ENCODE measurements around the gene PRSS38.

The PRSS38 gene

DNA sequence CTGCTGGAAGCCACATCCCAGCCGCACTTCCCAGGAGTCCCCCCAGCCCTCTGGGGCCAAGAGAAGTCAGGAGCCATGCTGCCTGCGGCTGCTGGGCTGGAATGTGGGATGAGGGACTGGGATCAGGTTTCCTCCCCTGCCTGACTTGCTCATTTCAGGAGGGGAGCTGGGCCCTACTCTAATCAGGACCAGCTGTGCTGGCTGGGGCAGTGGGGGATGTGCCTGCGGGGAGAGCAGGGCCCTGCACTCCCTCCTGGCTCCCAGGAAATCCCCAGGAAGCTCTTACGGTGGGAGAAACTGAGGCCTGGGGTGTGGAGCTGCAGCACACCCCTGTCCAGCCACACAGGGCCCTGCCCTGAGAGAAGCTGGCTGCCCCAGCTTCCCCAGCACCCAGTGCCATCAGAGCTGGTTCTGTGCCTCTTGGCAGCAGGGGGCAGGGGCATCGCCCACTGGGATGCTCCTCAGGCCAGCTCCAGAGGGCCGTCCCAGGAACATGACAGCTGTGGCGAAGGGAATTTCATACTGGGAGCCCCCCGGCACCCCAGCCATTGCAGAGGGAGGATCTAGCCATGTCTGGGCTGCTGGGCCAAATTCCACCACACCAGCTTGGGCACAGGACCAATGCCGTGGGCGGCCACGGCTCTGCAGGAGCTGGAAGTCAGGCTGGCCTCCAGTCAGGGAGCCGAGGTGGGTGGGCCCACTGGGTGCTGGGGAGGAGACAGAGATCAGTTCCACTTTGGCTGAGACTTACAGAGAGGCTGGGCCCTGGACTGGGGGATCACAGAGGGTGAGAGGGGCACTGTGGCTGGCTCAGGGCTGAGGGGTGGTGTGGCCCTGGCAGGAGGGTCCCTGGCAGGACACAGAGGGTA, 21.3 kb upstream of the PRSS38 start:
- no peak for DNase-seq

DNA sequence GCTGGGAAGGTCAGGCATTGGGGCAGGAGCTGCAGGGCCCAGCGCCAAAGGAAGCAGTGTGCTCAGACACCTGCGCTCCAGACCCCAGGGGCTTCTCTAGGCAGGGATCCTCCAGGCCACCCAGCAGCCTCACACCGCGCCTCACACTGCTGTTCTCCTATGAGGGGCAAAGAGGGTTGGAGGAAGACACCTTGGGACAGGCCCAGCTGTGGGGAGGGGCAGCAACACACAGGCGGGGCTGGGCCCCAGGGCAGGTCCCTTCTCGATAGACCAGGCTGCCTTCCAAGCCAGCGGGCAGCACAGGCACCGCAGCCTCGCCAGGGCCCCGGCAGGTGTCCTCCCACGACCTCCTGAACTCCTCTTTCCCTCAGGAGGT, 20.7 kb upstream of the PRSS38 start:
- no peak for DNase-seq

DNA sequence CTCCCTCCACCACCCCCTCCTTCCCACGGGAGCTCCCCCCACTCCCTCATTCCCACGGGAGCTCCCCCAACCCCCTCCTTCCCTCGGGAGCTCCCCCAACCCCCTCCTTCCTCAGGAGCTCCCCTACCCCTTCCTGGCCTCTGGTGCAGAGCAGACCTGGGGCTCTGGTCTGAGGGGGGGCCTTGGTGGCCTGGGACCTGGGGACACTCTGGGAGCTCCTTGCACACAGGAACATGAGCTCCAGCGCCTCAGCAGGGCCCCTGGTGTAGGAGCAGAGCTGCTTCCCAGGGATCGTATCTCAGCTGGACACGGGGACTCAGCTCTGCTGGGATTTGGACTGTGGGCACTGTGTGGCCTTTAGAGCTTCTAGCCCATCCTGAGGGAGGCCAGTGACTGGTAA, 19.7 kb upstream of the PRSS38 start:
- DNase-seq, result no peak

DNA sequence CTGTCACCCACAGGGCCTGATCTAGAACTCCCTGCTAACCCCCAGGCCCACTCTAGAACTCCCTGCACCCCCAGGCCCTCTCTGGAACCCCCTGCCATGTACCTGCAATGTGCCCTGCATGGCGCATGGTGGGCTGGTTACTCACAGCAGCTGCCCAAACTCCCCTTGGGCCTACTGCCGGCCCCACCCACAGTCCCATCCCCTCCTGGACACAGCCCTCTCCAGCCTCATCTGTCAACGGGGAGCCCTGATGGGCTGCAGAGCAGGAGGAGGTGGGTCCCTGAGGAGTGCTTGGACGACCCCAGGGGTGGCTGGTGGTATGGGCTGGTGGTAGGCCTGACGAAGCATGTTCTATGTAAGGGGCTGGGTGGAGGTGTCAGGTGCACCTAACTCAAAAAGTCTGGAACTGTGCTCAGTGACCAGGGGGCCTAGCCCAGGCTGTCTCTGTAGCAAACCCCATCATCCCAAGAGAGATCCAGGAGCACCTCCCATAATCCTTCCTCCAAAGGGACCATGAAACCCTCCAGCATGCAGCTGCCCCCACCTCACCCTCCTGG, 19.0 kb upstream of the PRSS38 start:
- no peak for DNase-seq

DNA sequence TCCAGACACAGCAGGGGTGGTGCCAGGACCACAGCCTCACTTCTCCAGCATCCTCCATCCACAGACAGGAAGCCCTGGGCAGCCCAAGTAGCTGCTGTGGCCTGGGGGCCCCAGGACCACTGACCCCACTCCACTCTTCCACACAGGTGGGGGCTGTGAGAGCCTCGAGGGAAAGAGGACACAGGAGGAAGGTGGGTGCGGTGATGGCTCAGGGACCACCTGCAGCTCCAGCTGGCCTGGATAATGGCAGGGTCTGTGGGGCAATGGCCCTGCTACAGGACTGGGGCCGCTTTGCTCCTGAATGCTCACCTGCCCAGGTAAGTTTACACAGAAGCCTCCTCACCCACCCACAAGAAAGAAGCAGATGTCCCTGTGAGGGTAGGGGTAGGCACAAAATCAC, 18.3 kb upstream of the PRSS38 start:
- no peak for DNase-seq

DNA sequence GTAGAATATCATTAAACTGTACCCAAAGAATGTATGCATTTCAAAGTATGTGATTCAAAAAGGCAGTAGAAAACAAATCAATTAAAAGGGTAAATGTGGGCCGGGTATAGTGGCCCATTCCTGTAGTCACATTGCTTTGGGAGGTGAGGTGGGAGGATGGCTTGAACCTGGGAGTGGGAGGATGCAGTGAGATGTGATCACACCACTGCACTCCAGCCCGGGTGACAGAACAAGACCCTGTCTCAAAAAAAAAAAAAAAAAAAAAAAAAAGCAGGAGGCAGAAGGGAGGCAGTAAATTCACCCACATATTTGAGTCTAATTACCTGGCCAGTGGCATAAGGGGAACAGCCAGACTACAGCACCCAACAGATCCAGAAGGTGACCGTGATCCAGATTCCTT, 17.9 kb upstream of the PRSS38 start:
- DNase-seq, result no peak

DNA sequence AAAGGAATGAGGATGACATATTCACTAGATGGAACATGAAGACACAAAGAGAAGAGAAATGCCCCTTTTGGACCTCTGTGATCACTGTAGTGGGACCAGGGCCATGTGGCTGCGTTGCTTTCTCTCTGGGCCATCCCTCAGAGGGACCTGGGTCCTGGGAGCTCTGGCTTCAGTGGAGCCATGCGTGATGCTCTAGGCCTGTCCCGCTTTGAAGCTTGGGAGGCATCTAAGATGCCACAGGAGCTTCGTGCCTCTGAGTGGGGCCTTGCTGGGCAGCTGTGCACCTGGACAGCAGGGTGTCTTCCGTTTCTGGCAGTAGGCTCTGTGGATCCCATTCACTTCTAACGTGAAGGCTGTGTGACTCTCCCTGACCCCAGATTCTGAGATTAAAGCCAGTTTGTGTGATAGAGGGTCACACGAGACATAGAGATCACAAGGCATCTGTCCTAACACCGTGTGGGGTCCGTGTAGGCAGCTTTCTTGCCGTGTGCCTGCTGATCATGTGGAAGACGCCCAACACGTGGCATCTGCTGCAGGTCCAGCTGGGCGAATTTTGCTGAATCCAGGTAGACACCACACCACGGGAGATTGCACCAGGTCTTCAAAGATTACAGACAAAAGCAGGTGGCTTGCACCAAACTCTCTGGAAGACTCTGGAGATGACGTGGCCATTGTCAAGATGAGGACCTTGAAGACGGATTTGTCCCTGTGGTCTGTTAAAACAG, 17.2 kb upstream of the PRSS38 start:
- no peak for DNase-seq

DNA sequence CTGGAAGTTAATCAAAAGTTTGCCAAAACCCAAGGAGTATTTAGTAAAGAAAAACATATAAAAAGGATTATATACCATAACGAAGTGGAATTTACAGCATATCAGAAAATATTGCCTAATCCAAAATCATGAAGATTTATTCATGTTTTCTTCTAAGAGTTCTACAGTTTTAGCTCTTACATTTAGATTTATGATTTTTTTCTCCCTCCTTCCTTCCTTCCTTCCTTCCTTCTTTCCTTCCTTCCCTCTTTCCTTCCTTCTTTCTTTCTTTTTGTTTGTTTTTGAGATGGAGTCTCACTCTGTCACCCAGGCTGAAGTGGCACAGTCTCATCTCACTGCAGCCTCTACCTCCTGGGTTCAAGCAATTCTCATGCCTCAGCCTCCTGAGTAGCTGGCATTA, 15.7 kb upstream of the PRSS38 start:
- no peak for DNase-seq

DNA sequence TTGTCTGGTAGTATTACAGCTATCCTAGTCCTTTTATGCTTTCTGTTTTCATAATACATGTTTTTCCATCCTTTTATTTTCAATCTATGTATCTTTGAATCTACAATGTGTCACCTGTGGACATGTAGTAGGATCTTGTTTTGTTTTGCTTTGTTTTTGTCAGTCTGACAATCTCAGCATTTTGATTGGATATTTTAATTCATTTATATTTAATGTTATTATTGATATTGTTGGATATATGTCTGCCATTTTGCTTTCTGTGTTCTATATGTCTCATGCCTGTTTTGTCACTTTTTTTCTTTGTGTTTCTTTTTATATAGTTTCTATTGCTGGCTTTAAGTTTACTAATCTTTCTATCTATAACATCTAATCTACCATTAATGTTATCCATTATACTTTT, 11.5 kb upstream of the PRSS38 start:
- no peak for DNase-seq

DNA sequence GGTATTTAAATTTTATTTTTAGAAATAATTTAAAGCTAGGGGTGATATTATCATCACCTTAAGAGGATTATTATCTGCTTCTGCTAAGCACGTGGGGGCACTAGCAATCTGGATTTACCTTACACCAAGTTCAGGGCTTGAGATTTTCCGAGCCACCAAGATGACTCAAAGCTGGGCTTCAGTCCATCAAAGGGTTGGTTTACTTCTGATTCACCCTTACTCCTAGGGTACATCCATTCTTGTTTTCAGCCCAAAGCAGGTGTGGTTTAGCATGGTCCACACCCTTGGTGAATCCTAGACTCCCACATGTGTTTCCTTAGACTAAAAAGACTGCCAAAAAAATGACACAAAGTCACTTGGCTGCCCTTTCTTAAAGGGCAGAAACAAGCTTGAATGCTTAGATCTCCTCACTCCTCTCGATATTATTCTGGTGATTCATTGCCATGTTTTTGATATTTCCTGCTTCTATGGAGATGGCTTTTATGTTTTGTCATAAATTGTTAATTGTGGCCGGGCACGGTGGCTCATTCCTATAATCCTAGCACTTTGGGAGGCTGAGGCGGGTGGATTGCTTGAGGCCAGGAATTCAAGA, 9.8 kb upstream of the PRSS38 start:
- no peak for DNase-seq

DNA sequence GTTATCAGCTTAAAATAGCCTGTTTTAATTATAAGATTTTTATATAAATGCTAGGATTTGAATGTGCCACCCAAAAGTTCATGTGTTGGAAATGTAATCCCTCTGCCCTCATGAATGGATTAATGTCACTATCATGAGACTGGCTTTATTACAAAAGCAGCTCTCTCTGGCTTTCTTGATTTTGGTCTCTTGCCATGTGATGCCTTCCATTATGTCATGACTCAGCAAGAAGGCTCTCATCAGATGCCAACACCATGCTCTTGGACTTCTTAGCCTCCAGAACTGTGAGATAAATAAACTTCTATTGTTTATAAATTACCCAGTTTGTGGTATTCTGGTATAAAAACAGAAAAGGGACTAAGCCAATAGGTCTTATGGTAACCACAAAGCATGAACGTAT, 6.9 kb upstream of the PRSS38 start:
- no peak for DNase-seq

DNA sequence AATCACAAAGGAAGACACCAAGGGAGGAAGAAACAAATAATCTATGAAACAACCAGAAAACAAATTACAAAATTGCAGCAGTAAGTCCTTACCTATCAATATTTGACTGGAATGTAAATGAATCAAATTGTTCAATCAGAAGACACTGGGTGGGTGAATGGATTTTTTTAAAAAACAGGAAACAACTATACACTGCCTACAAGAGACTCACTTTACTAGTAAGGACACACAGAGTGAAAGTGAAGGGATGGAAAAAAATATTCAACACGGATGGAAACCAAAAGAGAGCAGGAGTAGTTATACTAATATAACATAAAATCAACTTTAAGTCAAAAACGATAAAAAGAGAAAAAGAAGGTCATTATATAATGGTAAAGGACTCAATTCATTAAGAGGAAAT, 6.4 kb upstream of the PRSS38 start:
- DNase-seq, result no peak

DNA sequence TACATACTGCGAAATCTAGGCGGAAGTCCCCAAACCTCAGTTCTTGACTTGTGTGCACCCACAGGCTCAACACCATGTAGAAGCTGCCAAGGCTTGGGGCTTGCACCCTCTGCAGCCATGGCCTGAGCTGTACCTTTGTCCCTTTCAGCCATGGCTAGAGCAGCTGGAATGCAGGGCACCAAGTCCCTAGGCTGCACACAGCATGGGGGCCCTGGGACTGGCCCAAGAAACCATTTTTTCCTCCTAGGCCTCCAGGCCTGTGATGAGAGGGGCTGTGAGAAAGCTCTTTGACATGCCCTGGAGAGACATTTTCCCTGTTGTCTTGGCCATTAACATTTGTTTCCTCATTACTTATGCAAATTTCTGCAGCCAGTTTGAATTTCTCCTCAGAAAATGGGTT, 1.5 kb upstream of the PRSS38 start:
- no peak for DNase-seq

DNA sequence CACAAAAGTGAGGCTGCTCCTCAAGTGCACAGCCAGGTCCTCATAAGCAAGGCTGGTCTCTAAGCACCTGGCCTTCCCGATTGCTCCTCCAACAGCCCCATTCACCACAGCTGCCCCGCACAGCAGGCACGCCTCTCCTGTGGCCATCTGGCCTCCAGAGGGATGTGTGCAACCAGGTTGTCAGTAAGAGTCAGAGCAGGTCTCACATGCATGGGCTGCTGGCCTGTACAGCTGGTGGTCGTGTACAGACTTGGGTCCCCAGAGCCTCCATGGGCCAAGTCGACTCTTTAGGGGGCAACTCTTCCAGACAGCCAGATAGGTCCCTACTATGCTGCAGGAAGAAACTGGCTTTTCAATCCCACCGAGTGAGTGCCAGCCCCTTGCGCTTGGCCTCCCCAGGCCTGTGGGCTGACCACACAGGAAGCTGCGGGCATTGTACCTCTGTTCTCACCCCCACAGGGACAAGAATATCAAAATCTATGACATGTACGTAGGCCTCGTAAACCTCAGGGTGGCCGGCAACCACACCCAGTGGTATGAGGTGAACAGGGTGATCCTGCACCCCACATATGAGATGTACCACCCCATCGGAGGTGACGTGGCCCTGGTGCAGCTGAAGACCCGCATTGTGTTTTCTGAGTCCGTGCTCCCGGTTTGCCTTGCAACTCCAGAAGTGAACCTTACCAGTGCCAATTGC, 1.4 kb downstream of the PRSS38 start:
- peak in 1 of 2 donors; percentile 4 for DNase-seq

DNA sequence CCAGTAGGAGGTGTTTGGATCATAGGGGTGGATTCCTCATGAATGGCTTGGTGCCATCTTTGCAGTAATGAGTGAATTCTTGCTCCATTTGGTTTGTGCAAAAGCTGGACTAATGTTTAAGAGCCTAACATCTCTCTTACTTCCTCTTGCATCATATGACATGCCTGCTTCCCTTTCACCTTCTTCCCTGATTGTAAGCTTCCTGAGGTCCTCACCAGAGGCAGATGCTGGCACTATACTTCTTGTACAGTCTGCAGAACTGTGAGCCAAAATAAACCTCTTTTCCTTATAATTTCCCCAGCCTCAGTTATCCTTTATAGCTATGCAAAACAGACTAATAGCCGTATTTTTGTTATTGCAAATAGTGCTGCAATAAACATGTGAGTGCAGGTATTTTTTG, 8.1 kb downstream of the PRSS38 start:
- DNase-seq, result no peak

DNA sequence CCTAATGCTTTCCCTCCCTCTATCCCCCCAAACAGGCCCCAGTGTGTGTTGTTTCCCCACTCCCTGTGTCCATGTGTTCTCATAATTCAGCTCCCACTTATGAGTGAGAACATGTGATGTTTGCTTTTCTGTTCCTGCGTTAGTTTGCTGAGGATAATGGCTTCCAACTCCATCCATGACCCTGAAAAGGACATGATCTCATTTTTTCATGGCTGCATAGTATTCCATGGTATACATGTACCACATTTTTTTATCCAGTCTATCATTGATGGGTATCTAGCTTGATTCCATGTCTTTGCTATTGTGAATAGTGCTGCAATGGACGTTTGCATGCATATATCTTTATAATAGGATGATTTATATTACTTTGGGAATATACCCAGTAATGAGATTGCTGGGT, 8.7 kb downstream of the PRSS38 start:
- no peak for DNase-seq

DNA sequence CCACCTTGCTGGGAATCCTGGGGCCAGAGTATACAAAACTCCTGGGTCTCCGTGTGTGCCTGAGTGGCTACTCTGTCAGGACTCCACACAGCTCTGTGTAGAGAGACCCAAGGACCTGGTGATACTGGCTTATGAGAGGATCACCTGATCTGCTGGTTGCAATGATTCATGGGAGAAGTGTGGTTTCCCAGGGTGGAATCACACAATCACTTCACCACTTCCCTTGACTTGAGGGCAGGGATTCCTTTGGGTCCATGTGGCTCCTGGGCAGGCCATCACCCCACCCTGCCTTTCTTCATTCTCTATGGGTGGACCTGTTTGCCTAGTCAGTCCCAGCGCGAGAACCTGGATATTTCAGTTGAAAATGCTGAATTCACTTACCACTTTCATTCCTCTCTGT, 13.3 kb downstream of the PRSS38 start:
- no peak for DNase-seq

DNA sequence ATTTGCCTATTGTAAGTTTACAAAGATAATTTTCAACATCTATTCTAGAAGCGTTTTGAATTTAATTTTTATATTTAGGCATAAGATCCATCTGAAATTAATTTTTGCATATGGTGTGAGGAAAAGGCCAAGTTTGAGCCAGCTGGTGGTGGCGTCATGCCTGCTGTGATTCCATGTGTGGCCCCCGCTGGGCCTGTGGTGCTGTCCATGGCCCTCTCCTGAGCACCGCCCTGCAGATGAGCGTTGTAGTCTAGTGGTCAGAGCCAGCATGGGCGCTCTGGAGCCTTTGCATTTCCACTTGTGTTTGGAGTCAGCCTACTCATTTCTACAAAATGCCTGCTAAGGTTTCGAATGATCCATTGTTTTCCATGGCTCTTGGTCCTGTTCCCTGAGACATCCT, 22.7 kb downstream of the PRSS38 start:
- DNase-seq, result no peak

DNA sequence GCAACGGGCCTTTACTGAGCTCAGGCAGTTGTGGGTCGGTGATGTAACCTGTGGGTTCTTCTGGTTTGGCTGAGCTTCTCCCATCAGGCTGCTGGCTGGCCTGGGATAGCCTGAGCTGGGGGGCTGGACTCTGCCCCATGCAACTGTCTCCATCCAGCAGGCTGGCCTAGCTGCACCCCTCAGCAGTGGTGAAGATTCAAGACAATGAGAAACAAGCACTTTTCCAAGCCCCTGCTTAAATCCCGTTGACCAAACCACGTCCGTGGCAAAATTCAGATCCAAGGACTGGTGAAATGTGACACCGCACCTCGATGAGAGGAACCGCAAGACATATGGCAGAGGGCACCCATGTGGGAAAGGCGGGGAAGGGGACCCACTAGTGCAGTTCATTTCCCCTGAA, 25.6 kb downstream of the PRSS38 start:
- DNase-seq, result no peak

DNA sequence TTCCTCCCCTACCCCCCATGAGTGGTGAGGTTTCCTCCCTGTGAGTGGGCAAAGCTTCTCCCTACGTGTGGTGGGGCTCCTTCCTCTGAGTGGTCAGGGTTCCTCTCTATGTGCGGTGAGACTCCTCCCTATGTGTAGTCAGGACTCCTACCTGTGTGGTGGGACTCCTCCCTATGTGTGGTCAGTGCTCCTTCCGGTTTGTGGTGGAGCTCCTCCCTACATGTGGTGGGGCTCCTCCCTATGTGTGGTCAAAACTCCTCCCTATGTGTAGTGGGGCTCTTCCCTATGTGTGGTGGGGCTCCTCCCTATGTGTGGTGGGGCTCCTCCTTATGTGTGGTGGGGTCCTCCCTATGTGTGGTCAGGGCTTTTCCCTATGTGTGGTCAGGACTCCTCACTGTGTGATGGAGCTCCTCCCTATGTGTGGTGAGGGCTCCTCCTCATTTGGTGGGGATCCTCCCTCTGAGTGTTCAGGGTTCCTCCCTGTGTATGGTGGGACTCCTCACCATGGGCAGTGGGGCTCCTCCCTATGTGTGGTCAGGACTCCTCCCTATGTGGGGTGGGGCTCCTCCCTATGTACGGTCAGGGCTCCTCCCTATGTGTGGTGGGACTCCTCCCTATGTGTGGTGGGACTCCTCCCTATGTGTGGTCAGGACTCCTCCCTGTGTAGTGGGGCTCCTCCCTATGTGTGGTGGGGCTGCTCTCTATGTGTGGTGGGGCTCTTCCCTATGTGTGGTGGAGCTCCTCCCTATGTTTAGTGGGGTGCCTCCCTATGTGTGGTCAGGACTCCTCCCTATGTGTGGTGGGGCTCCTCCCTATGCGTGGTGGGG, 29.1 kb downstream of the PRSS38 start:
- peak in 1 of 2 donors; percentile 6 for DNase-seq

DNA sequence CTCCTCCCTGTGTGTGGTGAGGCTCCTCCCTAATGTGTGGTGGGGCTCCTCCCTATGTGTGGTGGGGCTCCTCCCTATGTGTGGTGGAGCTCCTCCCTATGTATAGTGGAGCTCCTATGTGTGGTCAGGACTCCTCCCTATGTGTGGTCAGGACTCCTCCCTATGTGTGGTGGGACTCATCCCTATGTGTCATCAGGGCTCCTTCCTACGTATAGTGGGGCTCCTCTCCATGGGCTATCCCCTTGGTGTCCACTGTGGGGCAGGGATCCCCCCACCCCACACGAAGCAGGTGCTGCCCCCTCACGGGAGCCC, 29.6 kb downstream of the PRSS38 start:
- DNase-seq, result no peak

DNA sequence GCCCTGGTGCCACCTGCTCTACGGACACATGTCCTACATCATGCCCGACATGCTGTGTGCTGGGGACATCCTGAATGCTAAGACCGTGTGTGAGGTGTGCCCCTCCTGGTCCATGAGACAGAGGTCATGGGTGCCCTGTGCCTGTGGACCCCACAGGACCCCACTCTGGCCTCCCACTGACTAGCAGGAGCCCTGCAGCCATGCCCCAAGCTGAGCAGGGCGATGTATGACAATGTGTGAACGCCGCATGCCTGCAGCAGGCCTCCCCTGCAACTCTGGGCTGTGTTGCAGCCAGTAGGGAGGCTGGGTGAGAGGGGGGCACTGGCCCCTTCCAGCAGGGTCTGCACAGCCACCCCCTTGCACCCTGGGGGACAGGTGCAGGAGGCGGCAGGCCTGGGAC, 30.0 kb downstream of the PRSS38 start:
- no peak for DNase-seq
